HG03066 (cell line): ENCODE measurements around the gene NOS1.
A peak's percentile ranks its signal among the peaks of the same experiment; 100 is the strongest.
"Not testable (repeated sequence)": the region's sequence is repeated elsewhere in the genome, so short reads cannot be mapped to it uniquely, and the experiment has no call there.

ENCODE experiments used
- ATAC-seq: cut with Tn5 transposase; IDR thresholded peaks from one replicate; pipeline ENCODE4 v1.9.1; 2021; ENCODE audit warnings: low read depth; ENCODE audit not compliant: unreplicated experiment

NOS1 gene

GRCh38 chr12:117213295-117213808, 148.1 kb downstream of the NOS1 start:
- no peak for ATAC-seq

GRCh38 chr12:117212563-117213190, 148.7 kb downstream of the NOS1 start:
- no peak for ATAC-seq

DNA sequence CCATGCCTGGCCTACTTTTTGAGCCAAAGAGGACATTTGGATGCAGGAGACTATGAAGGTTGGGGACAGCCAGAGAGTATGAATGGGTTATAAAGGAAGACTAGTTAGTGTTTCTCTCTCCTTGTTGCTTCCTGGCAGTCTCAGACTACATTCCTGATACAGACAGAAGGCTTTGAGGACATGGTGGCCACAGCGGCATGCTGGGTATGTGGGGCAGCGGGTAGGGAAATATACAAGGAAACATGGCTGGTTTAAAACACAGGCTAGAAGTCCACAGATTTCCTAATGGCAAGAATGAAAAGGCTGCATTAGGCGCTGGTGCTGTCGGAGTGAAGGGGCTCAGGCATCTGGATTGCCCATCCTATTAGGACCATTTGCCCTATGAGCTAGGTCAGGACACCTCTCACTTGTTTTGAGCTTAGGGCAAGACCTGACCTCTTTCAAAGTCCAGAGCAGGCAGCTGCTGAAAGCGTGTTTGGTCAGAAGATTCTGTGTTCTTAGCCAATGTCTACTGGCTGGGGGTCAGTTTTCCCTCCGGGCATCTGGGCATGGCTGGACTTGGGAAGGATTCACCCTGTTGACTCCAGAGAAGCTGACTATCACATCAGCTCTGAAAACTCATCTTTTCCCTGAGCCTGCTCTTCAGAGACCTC, 151.0 kb downstream of the NOS1 start:
- ATAC-seq: no peak

DNA sequence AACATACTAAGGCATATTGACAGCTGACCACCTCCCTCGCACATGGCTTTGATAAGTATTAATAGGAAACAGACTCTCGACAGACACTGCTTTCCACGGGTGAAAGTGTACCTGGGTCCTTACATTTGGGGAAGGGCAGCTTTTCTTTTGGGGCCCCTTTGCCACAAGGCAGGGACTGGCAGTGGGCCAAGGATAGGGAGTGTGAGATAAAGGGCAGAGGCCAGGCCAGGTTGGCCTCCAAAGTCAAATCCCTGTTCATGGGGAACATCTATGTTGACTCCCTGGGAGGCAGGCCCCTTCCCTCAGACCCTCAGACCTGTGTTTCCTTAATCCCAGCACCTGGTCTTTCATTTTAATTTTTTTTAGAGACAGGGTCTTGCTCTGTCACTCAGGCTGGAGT, 151.8 kb downstream of the NOS1 start:
- ATAC-seq: no peak

GRCh38 chr12:117208811-117209455, 152.5 kb downstream of the NOS1 start:
- no peak for ATAC-seq

DNA sequence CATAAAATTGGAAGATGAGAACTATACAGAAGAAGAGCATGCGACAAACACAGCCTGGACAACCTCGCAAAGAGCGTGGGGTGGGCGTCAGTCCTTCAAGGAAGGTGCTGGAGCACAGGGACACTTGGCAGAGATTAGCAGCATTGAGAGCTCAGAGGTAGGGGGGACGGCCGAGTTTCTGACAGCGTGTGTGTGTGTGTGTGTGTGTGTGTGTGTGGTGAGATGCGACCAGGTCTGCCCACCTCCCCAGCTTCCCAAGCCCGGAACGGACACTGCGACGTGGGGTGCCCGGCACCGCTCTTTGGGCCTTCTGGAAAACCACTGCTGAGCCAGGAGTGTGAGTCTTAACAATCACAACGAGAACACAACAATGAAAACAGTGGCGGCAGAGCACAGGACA, 153.2 kb downstream of the NOS1 start:
- no peak for ATAC-seq

DNA sequence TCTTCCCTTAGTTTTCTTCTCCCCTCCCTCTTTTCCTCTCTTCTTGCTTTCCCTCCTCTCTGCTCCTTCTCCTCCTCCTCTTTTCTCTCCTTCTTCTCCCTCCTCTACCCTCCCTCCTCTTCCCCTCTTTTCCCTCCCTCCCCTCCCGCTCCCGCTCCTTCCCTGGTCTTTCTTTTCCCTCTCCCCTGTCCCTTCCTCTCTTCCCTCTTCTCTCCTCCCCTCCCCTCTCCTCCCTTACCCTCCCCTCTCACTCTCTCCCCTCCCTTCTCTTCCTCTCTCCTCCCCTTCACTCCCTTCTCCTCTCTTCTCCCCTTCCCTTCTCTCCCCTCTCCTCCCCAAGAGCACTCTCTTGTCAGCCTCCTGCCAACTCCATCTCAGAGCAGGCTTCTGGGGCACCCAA, 153.8 kb downstream of the NOS1 start:
- ATAC-seq: no peak

DNA sequence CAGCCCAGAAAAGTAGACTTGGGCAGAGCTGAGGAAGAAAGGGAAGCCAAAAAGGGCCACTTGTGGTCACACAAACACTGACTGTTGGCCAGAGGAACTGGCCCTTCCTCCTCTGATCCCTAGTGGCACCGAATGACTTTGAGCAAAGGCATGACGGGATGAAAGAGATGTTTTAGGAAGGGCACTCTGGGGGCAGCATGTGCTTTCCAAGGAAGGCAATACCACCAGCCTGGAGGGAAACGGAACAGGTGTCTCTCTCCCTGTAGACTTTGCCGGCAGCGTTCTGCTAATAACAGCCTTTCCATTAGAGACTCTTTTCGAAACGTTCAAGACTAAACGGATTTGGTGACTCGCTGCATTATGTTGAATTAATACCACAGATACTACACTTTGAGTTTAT, 158.9 kb downstream of the NOS1 start:
- ATAC-seq: no peak

- no peak for ATAC-seq
Observed at GRCh38 chr12:117202033-117202432, 159.4 kb downstream of the NOS1 start.

GRCh38 chr12:117199956-117200744, 161.3 kb downstream of the NOS1 start:
- not testable (repeated sequence) for ATAC-seq

DNA sequence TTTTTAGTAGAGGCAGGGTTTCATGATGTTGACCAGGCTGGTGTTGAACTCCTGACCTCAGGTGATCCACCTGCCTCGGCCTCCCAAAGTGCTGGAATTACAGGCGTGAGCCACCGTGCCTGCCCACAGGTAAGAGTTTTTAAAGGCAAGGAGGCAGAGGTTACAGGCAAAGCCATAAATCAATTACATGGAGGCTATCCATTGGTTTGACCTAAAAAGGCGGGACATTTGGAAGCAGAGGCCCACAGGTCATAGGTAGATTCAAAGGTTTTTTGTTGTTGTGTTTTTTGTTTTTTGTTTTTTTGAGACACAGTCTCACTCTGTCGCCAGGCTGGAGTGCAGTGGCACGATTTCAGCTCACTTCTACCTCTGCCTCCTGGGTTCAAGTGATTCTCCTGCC, 165.1 kb downstream of the NOS1 start:
- ATAC-seq: not testable (repeated sequence)

GRCh38 chr12:117195027-117195426, 166.4 kb downstream of the NOS1 start:
- ATAC-seq: not testable (repeated sequence)

DNA sequence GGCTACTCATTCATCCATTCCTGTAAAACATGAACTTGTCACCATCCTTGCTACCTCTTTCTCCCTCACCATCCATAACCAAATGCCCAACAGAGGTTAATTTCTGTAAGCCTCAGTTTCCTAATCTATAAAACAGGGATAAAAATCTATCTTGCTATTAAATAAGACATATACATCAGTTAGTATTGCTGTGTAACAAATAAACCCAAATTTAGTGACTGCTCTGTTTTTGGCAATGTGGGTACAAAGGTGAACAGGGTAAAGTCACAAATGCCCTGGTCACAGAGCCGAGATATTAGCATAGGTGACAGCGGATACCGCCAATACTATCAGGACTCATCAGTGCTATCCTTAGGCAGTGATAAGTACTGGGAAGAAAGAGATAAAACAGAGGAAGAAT, 167.5 kb downstream of the NOS1 start:
- ATAC-seq: no peak

DNA sequence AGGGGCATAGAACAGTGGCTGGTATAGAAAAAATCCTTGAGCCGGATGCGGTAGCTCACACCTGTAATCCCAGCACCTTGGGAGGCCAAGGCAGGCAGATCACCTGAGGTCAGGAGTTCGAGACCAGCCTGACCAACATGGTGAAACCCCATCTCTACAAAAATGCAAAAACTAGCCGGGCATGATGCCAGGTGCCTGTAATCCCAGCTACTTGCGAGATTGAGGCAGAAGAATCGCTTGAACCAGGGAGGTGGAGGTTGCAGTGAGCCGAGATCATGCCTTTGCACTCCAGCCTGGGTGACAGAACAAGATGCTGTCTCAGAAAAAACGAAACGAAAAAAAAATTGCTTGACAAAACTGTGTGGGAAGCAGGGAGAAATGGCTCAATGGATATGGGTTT, 168.8 kb downstream of the NOS1 start:
- not testable (repeated sequence) for ATAC-seq

- ATAC-seq: no peak
Observed at GRCh38 chr12:117192057-117192456, 169.4 kb downstream of the NOS1 start.

DNA sequence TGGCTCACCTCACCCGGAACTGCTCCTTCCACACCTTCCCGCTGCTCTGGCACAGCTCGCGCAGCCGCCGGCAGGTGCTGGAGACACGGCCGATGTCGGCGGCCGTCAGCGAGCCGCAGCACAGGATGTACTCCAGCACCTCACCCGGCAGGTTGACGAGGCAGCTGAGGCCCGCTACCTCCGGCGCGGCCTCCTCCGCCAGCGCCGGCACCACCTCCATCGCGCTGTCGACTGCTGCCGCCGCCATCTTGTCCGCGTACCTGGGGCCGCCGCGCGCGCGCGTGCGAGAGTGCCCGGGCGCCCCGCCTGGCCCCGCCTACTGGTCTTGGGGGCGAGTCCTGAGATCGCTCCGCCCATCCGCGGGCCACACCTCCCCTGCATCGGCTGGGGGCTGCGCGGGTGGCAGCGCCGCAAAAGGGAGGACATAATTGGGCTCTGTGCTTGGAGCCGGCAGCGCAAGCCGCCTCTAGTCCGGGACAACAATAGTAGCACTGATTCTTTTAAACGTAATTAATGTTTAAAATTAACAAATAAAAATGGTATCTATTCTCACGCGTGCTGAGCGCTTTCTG, 171.1 kb downstream of the NOS1 start, which contains the start of gene FBXO21:
Gene FBXO21 (minus strand): TSS at position 261 of the 572 bp plus-strand sequence. CDS start 14 bp downstream, at position 247.
- peak; percentile 95 for ATAC-seq

DNA sequence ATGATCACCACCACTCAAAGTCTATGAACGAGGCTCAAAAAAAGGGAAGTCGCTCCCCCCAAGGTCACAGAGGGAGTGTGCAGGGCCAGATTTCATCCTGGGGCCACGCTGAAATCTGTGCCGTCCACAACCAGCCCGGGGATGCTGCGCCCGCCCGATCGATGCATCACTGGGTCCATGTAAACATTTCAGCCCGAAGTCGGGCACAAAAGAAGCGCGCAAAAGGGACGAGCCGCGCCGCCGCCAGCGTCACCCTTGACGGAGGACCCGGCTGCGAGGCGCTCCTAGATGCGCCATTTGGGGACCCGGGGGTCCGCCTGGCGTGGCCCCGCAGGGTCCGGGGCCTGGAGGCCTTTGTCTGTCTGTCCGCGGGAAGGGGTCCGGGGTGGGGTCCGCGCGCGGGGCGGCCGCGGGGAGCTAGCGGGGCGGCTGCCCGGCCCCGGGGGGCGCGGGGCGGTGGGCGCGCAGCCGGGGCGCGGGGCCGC, 171.7 kb downstream of the NOS1 start:
- peak; percentile 39 for ATAC-seq

GRCh38 chr12:117188961-117189724, 172.3 kb downstream of the NOS1 start:
- no peak for ATAC-seq

DNA sequence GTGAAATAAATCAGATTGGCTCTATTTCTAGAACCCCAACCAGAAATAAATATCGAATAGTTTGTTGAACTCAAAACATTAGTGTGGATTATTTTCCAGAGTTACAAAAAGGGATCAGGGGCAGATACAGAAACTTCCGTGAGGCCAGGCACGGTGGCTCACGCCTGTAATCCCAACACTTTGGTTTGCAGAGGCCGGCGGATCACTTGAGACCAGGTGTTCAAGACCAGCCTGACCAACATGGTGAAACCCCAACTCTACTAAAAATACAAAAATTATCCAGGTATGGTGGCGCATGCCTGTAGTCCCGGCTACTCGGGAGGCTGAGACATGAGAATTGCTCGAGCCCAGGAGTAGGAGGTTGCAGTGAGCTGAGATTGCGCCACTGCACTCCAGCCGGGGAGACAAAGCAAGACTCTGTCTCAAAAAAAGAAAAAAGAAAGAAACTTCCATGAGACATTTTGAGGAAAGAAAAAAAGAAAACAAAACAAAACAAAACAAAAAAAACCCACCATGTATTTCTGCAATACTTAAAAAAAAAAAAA, 173.2 kb downstream of the NOS1 start:
- ATAC-seq: no peak
